Stimulated activated CD8-positive, alpha-beta memory T cell treated with anti-CD3 and anti-CD28 coated beads, Interleukin-4, amount 100 ng/mL, for 1 hour (primary cell): ENCODE measurements around the gene CBR1.

Source experiments
- DNase-seq, 2 donors: peaks; one replicate each; pipeline ENCODE4 v3.0.0-alpha.2; 2020; ENCODE audit warnings: low read depth in 2 of 2, low spot score in 1 of 2

CBR1 gene

DNA sequence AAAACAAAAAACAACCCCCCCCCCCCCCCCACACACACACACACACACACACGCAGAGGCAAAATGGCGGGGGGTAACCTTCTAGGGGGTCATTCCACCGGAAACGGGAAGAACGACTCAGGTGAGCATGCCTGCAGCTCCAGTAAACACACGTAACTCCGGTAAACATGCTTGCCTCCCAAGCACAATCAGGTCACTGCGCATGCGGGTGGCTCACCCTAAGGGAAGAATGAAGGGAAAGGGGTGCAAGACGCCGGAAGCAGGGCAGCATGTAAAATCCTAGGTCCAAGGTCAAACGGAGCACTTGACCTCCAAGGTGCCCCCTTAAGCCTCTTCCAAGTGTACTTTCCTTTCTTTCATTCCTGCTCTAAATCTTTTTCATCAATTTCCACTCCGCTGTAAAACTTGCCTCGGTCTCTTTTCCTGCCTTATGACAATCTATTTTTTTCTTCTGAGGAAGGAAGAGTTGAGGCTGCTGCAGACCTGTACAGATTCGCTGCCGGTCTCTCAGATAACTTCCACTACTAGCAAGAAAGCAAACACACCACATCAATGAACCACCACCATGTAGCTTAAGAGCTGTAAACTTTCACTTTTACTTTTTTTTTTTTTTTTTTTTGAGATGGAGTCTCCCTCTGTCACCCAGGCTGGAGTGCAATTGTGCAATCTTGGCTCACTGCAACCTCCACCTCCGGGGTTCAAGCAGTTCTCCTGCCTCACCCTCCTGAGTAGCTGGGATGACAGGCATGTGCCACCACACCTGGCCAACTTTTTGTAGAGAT lies 44.0 kb downstream of the CBR1 start:
- DNase-seq = no peak

DNA sequence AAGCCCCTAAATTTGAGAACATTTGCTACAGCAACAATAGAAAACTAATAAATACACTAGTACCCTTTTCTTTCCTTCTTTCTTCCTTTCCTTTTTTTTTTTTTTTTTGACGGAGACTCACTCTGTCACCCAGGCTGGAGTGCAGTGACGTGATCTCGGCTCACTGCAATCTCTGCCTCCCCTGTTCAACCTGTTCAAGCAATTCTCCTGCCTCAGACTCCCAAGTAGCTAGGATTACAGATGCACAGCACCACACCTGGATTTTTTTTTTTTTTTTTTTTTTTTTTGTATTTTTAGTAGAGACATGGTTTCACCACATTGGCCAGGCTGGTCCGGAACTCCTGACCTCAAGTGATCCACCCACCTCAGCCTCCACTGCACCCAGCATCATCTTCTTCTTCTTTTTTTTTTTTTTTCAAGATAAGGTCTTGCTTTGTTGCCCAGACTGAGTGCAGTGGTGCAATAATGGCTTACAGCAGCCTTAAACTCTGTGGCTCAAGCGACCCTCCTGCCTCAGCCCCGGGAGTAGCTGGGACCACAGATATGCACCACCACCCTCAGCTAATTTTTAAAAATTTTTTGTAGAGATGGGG lies 45.4 kb downstream of the CBR1 start:
- no peak for DNase-seq

DNA sequence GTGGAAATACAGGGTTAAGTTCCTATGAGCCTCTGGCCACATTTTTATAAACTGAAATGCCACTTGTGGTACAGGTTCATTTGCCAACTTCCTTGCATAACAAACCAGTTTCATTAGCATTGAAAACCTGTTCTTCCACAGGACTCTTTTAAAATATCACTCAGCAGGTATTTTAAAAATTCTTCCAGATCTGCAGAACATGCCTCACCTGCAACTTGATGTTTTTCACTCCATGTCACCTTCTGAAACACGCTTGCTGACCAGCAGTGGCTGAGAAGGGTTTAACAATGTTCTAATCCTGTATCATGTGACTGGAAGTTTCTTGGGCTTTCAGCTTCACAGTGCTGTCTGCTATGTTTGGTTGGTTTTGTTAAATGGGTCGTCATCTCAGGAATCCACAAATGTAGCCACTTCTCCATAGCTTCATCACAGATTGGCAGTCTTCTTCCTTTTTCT lies 47.5 kb downstream of the CBR1 start:
- no peak for DNase-seq

DNA sequence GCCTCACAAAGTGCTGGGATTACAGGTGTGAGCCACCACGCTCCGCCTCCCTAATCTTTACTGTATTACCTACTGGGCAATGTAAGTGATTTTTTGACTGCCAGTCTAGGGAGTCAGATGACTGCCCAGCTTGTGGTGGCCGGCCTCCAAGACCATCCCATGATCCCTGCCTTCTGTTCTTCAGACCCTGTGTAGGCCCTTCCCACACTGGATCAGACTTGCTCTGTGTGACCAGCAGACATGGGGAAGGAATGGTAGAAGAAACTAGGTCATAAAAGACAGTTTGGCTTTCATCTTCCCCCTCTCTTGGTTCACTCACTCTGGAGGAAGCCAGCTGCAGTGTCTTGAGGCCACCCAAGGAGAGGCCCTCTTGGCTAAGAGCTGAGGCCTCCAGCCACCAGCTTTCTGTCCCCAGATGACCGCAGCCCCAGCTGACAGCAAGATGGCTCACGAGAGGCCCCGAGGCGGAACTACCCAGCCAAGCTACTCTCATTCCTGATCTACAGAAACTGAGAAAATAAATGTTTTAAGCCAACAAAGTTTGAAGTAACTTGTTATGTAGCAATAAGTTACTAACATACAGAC lies 50.6 kb downstream of the CBR1 start:
- DNase-seq = no peak
